ENCODE measurements around the gene AMH. TPM values are rescaled to one million over a fixed set of nuclear protein-coding genes. Genes with fewer than 3 reads are reported as not detected.

AMH gene
- total RNA-seq, 1 donor from 2014 or later: 1.9 TPM

- no peak for DNase-seq
- no peak for TF ChIP-seq CTCF (IDR thresholded peaks at IDR 0.05)
- intact Hi-C loops (cut with DNase I): no loop called here
Observed at GRCh38 chr19:2243274-2244124, 5.6 kb upstream of the AMH start.

GRCh38 chr19:2244125-2244411 lies 5.1 kb upstream of the AMH start:
- intact Hi-C loops (cut with DNase I): no loop called here
- Histone ChIP-seq H3K4me1 (peaks cover 55% of the 10 kb centered on the region), H3K36me3 (peaks cover 64% of the 10 kb centered on the region), H3K4me3 (no peak overlapping the region), H3K9me3 (no peaks in the 10 kb centered on the region), H3K27me3 (ENCODE audit: low read depth) (no peaks in the 10 kb centered on the region), H3K27ac (no peak overlapping the region)
- ATAC-seq (no peak), DNase-seq (no peak)
- no peak for TF ChIP-seq CTCF (IDR thresholded peaks at IDR 0.05)

More at GRCh38 chr19:2243274-2244124, 5.6 kb upstream of the AMH start:
- no peaks in the 10 kb centered on the region for H3K9me3 ChIP-seq
- H3K27me3 ChIP-seq (ENCODE audit: low read depth): no peaks in the 10 kb centered on the region
- no peak for ATAC-seq
- no peak overlapping the region for H3K27ac ChIP-seq
- H3K36me3 ChIP-seq: peaks cover 59% of the 10 kb centered on the region
- H3K4me1 ChIP-seq: peaks cover 60% of the 10 kb centered on the region
- H3K4me3 ChIP-seq: no peak overlapping the region

GRCh38 chr19:2244486-2244885 lies 4.6 kb upstream of the AMH start:
- no peak for TF ChIP-seq CTCF (IDR thresholded peaks at IDR 0.05)
- H3K27ac ChIP-seq: no peak overlapping the region
- H3K4me1 ChIP-seq: peaks cover 50% of the 10 kb centered on the region
- peaks cover 64% of the 10 kb centered on the region for H3K36me3 ChIP-seq
- peaks cover 4% of the 10 kb centered on the region for H3K27me3 ChIP-seq (ENCODE audit: low read depth)
- no peak for DNase-seq
- no peaks in the 10 kb centered on the region for H3K9me3 ChIP-seq
- no peak overlapping the region for H3K4me3 ChIP-seq
- no peak for ATAC-seq
- intact Hi-C loops (cut with DNase I): no loop called here

- Histone ChIP-seq H3K27ac (no peak overlapping the region), H3K36me3 (peaks cover 64% of the 10 kb centered on the region), H3K4me1 (peaks cover 46% of the 10 kb centered on the region), H3K4me3 (no peak overlapping the region), H3K9me3 (no peaks in the 10 kb centered on the region), H3K27me3 (ENCODE audit: low read depth) (peaks cover 11% of the 10 kb centered on the region)
- ATAC-seq: no peak
- no peak for TF ChIP-seq CTCF (IDR thresholded peaks at IDR 0.05)
- intact Hi-C loops (cut with DNase I): no loop called here
- DNase-seq: no peak
Observed at GRCh38 chr19:2245273-2245672, 3.9 kb upstream of the AMH start.

GRCh38 chr19:2246014-2246620 lies 3.0 kb upstream of the AMH start:
- peaks cover 20% of the 10 kb centered on the region for H3K27me3 ChIP-seq (ENCODE audit: low read depth)
- DNase-seq: no peak
- H3K9me3 ChIP-seq: no peaks in the 10 kb centered on the region
- no peak for TF ChIP-seq CTCF (IDR thresholded peaks at IDR 0.05)
- no peak overlapping the region for H3K4me3 ChIP-seq
- H3K4me1 ChIP-seq: peaks cover 44% of the 10 kb centered on the region
- H3K27ac ChIP-seq: no peak overlapping the region
- intact Hi-C loops (cut with DNase I): no loop called here
- no peak for ATAC-seq
- H3K36me3 ChIP-seq: peaks cover 64% of the 10 kb centered on the region
